Endodermal cell (in vitro differentiated cells): ENCODE measurements around the gene MVB12A. TPM values are rescaled to one million over a fixed set of nuclear protein-coding genes. Genes with fewer than 3 reads are reported as not detected.

Experiments
- DNase-seq: peaks from one replicate; pipeline ENCODE4 v3.0.0-alpha.2; 2017
- H3K27ac ChIP-seq: 2 replicates; pipeline ENCODE4 v1.5.1; 2013; ENCODE audit warnings: mild to moderate bottlenecking, low read depth, low read length, moderate library complexity
- H3K27me3 ChIP-seq: 2 replicates; pipeline ENCODE4 v1.6.1; 2013; ENCODE audit warnings: mild to moderate bottlenecking, low read length, moderate library complexity; ENCODE audit not compliant: insufficient read depth, control insufficient read depth, poor library complexity, severe bottlenecking
- H3K36me3 ChIP-seq: 2 replicates; pipeline ENCODE4 v1.7.0; 2013; ENCODE audit warnings: mild to moderate bottlenecking, low read length, moderate library complexity; ENCODE audit not compliant: control insufficient read depth, insufficient read depth
- H3K4me1 ChIP-seq: one replicate; pipeline ENCODE4 v1.7.0; 2013; ENCODE audit warnings: low read length; ENCODE audit not compliant: control insufficient read depth, insufficient read depth
- H3K4me3 ChIP-seq: 2 replicates; pipeline ENCODE4 v1.5.1; 2013; ENCODE audit warnings: mild to moderate bottlenecking, low read length, moderate library complexity
- H3K9ac ChIP-seq: 2 replicates; pipeline ENCODE4 v1.6.1; 2013; ENCODE audit warnings: mild to moderate bottlenecking, low read length, moderate library complexity; ENCODE audit not compliant: poor library complexity, severe bottlenecking; ENCODE audit errors: extremely low read depth
- H3K9me3 ChIP-seq: 2 replicates; pipeline ENCODE4 v1.6.1; 2013; ENCODE audit warnings: mild to moderate bottlenecking, low read length, moderate library complexity; ENCODE audit not compliant: control insufficient read depth
- H3K27ac Mint-ChIP-seq: 2 replicates; pipeline ENCODE4 v1.8.0; 2020; ENCODE audit warnings: mixed read lengths
- H3K27me3 Mint-ChIP-seq: 2 replicates; pipeline ENCODE4 v1.8.0; 2021; ENCODE audit warnings: mild to moderate bottlenecking, mixed read lengths; ENCODE audit not compliant: insufficient read depth
- H3K36me3 Mint-ChIP-seq: 2 replicates; pipeline ENCODE4 v1.8.0; 2020; ENCODE audit warnings: low read depth, mixed read lengths
- H3K4me1 Mint-ChIP-seq: 2 replicates; pipeline ENCODE4 v1.8.0; 2020; ENCODE audit warnings: mixed read lengths
- H3K4me3 Mint-ChIP-seq: 2 replicates; pipeline ENCODE4 v1.8.0; 2020; ENCODE audit warnings: mild to moderate bottlenecking, moderate library complexity, mixed read lengths
- H3K9me3 Mint-ChIP-seq: 2 replicates; pipeline ENCODE4 v1.8.0; 2020; ENCODE audit warnings: mild to moderate bottlenecking, mixed read lengths
- CTCF ChIP-seq: fragments of 200-600 bp; sonication (generic); conservative IDR thresholded peaks from 2 replicates; pipeline ENCODE4 v1.5.0; 2021; ENCODE audit warnings: antibody characterized with exemption, mild to moderate bottlenecking
- WGBS, 2 experiments: methylation state at CpG; one replicate each; pipeline versions ENCODE4 v1.1.5 to v1.1.7; 2013; ENCODE audit warnings: missing lambda C conversion rate in 2 of 2, mixed read lengths in 1 of 2; ENCODE audit not compliant: insufficient coverage in 1 of 2, insufficient read length in 1 of 2; 5-methylcytosine and 5-hydroxymethylcytosine counted together
- total RNA-seq, 2 donors: library from RNA; stranded (reverse); fragmentation: NEBNext Ultra II Directional in 1 of 2; extraction: Animal tissue kit (Norgen Biotek cat#: 25700) in 1 of 2; gene quantifications; 2 replicates in 1 of 2; 3 replicates in 1 of 2; pipeline ENCODE4 v1.2.1, GENCODE V29; 2021

Gene MVB12A
- total RNA-seq, 2 donors from 2014 or later, result 63.1 to 64.8 TPM

DNA sequence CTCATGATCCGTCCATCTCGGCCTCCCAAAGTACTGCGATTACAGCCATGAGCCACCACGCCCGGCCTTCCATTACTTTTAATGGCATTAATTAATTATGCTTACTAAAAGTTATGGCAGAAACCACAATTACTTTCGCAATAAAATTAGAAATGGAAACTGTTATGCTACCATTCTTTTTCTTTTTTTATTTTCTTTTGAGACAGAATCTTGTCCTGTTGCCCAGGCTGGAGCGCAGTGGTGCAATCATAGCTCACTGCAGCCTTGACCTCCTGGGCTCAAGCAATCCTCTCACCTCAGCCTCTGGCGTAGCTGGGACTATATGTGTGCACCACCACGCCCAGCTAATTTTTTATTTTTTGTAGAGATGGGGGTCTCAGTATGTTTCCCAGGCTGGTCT is 9.9 kb upstream of the MVB12A start:
- peaks cover 17% of the 10 kb centered on the region for H3K4me1 ChIP-seq
- peaks cover 13% of the 10 kb centered on the region for H3K36me3 Mint-ChIP-seq
- H3K9ac ChIP-seq, result no peak overlapping the region
- DNase-seq, result no peak
- TF ChIP-seq CTCF, result no peak
- no peaks in the 10 kb centered on the region for H3K27me3 ChIP-seq
- no peak overlapping the region for H3K27ac Mint-ChIP-seq
- H3K27ac ChIP-seq, result no peak overlapping the region
- WGBS, 2 experiments, result 81 to 93% methylated on average over 3 to 9 of the region's 9 CpGs
- no peak overlapping the region for H3K4me3 ChIP-seq
- peaks cover 4% of the 10 kb centered on the region for H3K27me3 Mint-ChIP-seq
- H3K9me3 ChIP-seq, result no peaks in the 10 kb centered on the region
- no peak overlapping the region for H3K4me3 Mint-ChIP-seq
- H3K4me1 Mint-ChIP-seq, result peaks cover 22% of the 10 kb centered on the region
- no peaks in the 10 kb centered on the region for H3K9me3 Mint-ChIP-seq
- no peaks in the 10 kb centered on the region for H3K36me3 ChIP-seq

GRCh38 chr19:17411801-17412200 is 8.0 kb upstream of the MVB12A start:
- peak; percentile 49 for DNase-seq
- no peak overlapping the region for H3K9ac ChIP-seq
- peaks cover 28% of the 10 kb centered on the region for H3K4me1 Mint-ChIP-seq
- H3K4me3 Mint-ChIP-seq, result no peak overlapping the region
- H3K4me3 ChIP-seq, result no peak overlapping the region
- TF ChIP-seq CTCF, result no peak
- no peak overlapping the region for H3K27ac ChIP-seq
- H3K36me3 Mint-ChIP-seq, result peaks cover 14% of the 10 kb centered on the region
- H3K27ac Mint-ChIP-seq, result no peak overlapping the region
- H3K4me1 ChIP-seq, result peaks cover 6% of the 10 kb centered on the region
- H3K27me3 ChIP-seq, result no peaks in the 10 kb centered on the region
- H3K9me3 Mint-ChIP-seq, result no peaks in the 10 kb centered on the region
- H3K9me3 ChIP-seq, result no peaks in the 10 kb centered on the region
- H3K36me3 ChIP-seq, result no peaks in the 10 kb centered on the region
- WGBS, 2 experiments, result 87 to 90% methylated on average over 11 of the region's 11 CpGs
- peaks cover 5% of the 10 kb centered on the region for H3K27me3 Mint-ChIP-seq

GRCh38 chr19:17414097-17414496 is 5.8 kb upstream of the MVB12A start:
- DNase-seq, result no peak
- peaks cover 26% of the 10 kb centered on the region for H3K4me1 Mint-ChIP-seq
- WGBS, 2 experiments, result 94 to 97% methylated on average over 8 of the region's 8 CpGs
- TF ChIP-seq CTCF, result no peak
- Histone ChIP-seq H3K27me3 (no peaks in the 10 kb centered on the region), H3K9ac (no peak overlapping the region), H3K4me3 (no peak overlapping the region), H3K9me3 (no peaks in the 10 kb centered on the region), H3K27ac (no peak overlapping the region), H3K36me3 (no peaks in the 10 kb centered on the region), H3K4me1 (peaks cover 4% of the 10 kb centered on the region)
- H3K36me3 Mint-ChIP-seq, result peaks cover 14% of the 10 kb centered on the region
- H3K27ac Mint-ChIP-seq, result no peak overlapping the region
- peaks cover 9% of the 10 kb centered on the region for H3K27me3 Mint-ChIP-seq
- no peaks in the 10 kb centered on the region for H3K9me3 Mint-ChIP-seq
- no peak overlapping the region for H3K4me3 Mint-ChIP-seq
